HepG2 (cell line): ENCODE data around the gene PPP1R9A. TPM values are rescaled to one million over a fixed set of nuclear protein-coding genes. Genes with fewer than 3 reads are reported as not detected.

Experiments used
- ATF7-NPFF ChIP-seq: sonication (generic); formaldehyde crosslinking; IDR thresholded peaks from 2 replicates; pipeline ENCODE4 v1.8.1; 2023; ENCODE audit warnings: mild to moderate bottlenecking, low read depth, missing genetic modification reagents, moderate library complexity
- BORCS8-MEF2B ChIP-seq: sonication (generic); formaldehyde crosslinking; IDR thresholded peaks from 2 replicates; pipeline ENCODE4 v1.8.0; 2022; ENCODE audit warnings: mild to moderate bottlenecking, missing genetic modification reagents
- CREBL2 ChIP-seq: sonication (generic); formaldehyde crosslinking; IDR thresholded peaks from 2 replicates; pipeline ENCODE4 v1.8.1; 2023; ENCODE audit warnings: missing genetic modification reagents, mild to moderate bottlenecking, borderline replicate concordance
- HES4 ChIP-seq: sonication (generic); formaldehyde crosslinking; IDR thresholded peaks from 2 replicates; pipeline ENCODE4 v1.9.0; 2021; ENCODE audit warnings: mild to moderate bottlenecking, missing genetic modification reagents, borderline replicate concordance
- JUND ChIP-seq: sonication (generic); formaldehyde crosslinking; IDR thresholded peaks from 2 replicates; pipeline ENCODE4 v1.8.0; 2022; ENCODE audit warnings: mild to moderate bottlenecking, missing genetic modification reagents
- KDM2A ChIP-seq: sonication (generic); formaldehyde crosslinking; IDR thresholded peaks from 2 replicates; pipeline ENCODE4 v1.4.0; 2020; ENCODE audit warnings: low read depth, missing genetic modification reagents, borderline replicate concordance
- MAFG ChIP-seq: sonication (generic); formaldehyde crosslinking; IDR thresholded peaks from 2 replicates; pipeline ENCODE4 v1.5.1; 2020; ENCODE audit warnings: mild to moderate bottlenecking, missing genetic modification reagents
- NFAT5 ChIP-seq: sonication (generic); formaldehyde crosslinking; IDR thresholded peaks from 2 replicates; pipeline ENCODE4 v1.4.0; 2020; ENCODE audit warnings: missing genetic modification reagents
- RARG ChIP-seq: sonication (generic); formaldehyde crosslinking; IDR thresholded peaks from 2 replicates; pipeline ENCODE4 v1.4.0; 2020; ENCODE audit warnings: low read depth, mild to moderate bottlenecking, missing genetic modification reagents
- RXRB ChIP-seq: IDR thresholded peaks from 2 replicates; pipeline ENCODE4 v1.6.1; 2016; ENCODE audit warnings: borderline replicate concordance, missing genetic modification reagents, missing compliant biosample characterization
- SP5 ChIP-seq: IDR thresholded peaks from 2 replicates; pipeline ENCODE4 v1.6.1; 2016; ENCODE audit warnings: low read depth, borderline replicate concordance
- TSC22D2 ChIP-seq: sonication (generic); formaldehyde crosslinking; IDR thresholded peaks from 2 replicates; pipeline ENCODE4 v1.5.1; 2020; ENCODE audit warnings: missing genetic modification reagents, mild to moderate bottlenecking, borderline replicate concordance
- XRCC5 ChIP-seq: fragments of 200-400 bp; formaldehyde crosslinking; optimal IDR thresholded peaks from 2 replicates; pipeline ENCODE3; 2017; ENCODE audit warnings: mild to moderate bottlenecking, low read length
- ZNF205 ChIP-seq: IDR thresholded peaks from 2 replicates; pipeline ENCODE4 v1.6.1; 2018; ENCODE audit warnings: missing biosample characterization, missing genetic modification reagents
- ZNF773 ChIP-seq: sonication (generic); formaldehyde crosslinking; IDR thresholded peaks from 2 replicates; pipeline ENCODE4 v1.4.0; 2020; ENCODE audit warnings: missing genetic modification reagents, borderline replicate concordance
- polyA plus RNA-seq, 8 experiments: library from polyadenylated mRNA; depleted of rRNA in 3 of 8; stranded (reverse) in 7 of 8; unstranded in 1 of 8; fragments of >200 nt; fragmentation: Illumina TruSeq in 4 of 8; extraction: Trizol in 4 of 8; gene quantifications; 2 replicates each; pipeline versions ENCODE4 v1.2.1 to v1.2.3, GENCODE V29; 2011 to 2016; ENCODE audit warnings: low read depth in 4 of 8, missing spikeins in 1 of 8, mixed read lengths in 1 of 8; ENCODE audit not compliant: insufficient read depth in 1 of 8
- total RNA-seq, 5 experiments: library from RNA; depleted of rRNA; stranded (reverse); fragments of >200 nt; fragmentation: Illumina TruSeq; extraction: Trizol; gene quantifications; 2 replicates each; pipeline ENCODE4 v1.2.3, GENCODE V29; 2016; ENCODE audit warnings: low read depth in 1 of 5
- TF ChIP-seq, protein P1 (sequence below): sonication (generic); formaldehyde crosslinking; IDR thresholded peaks from 2 replicates; pipeline ENCODE4 v1.5.1; 2020; ENCODE audit warnings: mild to moderate bottlenecking, missing genetic modification reagents

PPP1R9A gene
- total and polyA plus RNA-seq, 2 of the 13 experiments (the other 11 are each of a cell fraction or from before 2014, with no cell fraction given), result 11.4 to 31.9 TPM

- TF ChIP-seq, protein P1, sequence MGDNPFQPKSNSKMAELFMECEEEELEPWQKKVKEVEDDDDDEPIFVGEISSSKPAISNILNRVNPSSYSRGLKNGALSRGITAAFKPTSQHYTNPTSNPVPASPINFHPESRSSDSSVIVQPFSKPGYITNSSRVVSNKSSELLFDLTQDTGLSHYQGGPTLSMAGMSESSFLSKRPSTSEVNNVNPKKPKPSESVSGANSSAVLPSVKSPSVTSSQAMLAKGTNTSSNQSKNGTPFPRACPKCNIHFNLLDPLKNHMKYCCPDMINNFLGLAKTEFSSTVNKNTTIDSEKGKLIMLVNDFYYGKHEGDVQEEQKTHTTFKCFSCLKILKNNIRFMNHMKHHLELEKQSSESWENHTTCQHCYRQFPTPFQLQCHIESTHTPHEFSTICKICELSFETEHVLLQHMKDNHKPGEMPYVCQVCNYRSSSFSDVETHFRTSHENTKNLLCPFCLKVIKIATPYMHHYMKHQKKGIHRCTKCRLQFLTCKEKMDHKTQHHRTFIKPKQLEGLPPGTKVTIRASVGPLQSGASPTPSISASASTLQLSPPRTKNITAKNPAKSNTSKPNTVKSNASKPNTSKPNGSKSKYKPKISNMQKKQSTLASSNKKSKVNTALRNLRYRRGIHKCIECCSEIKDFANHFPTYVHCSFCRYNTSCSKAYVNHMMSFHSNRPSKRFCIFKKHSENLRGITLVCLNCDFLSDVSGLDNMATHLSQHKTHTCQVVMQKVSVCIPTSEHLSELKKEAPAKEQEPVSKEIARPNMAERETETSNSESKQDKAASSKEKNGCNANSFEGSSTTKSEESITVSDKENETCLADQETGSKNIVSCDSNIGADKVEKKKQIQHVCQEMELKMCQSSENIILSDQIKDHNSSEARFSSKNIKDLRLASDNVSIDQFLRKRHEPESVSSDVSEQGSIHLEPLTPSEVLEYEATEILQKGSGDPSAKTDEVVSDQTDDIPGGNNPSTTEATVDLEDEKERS (CRISPR knock-in tag), result no peak
- no peak for TF ChIP-seq RARG (CRISPR knock-in tag)
- TF ChIP-seq SP5 (CRISPR knock-in tag), result no peak
- TF ChIP-seq ATF7-NPFF (CRISPR knock-in tag), result no peak
- TF ChIP-seq ZNF205 (CRISPR knock-in tag), result no peak
- TF ChIP-seq HES4 (CRISPR knock-in tag), result no peak
- TF ChIP-seq ZNF773 (CRISPR knock-in tag), result no peak
- TF ChIP-seq XRCC5, result no peak
- TF ChIP-seq CREBL2 (CRISPR knock-in tag), result no peak
- no peak for TF ChIP-seq KDM2A (CRISPR knock-in tag)
- no peak for TF ChIP-seq TSC22D2 (CRISPR knock-in tag)
- TF ChIP-seq RXRB, result peak; percentile 70
- TF ChIP-seq MAFG (CRISPR knock-in tag), result no peak
- TF ChIP-seq JUND (CRISPR knock-in tag), result no peak
- no peak for TF ChIP-seq BORCS8-MEF2B (CRISPR knock-in tag)
- no peak for TF ChIP-seq NFAT5 (CRISPR knock-in tag)
These were observed 218.8 kb downstream of the PPP1R9A start (continued) for GRCh38 chr7:95126053-95126709.
